Measurements from ENCODE around the gene GSG1.

GSG1 gene

GRCh38 chr12:13114251-13115052 lies 11.0 kb upstream of the GSG1 start:
- TF ChIP-seq CTCF (conservative IDR thresholded peaks at IDR 0.05; ENCODE audit: low read depth), result no peak
- CTCF ChIA-PET, result interaction anchor here (0.6 kb wide), 1 partner anchor 8 kb away, joined by 3 read pairs; no protein-coding TSS in a partner anchor
- POLR2A ChIA-PET (ENCODE audit: low non-redundant PET), result no interaction called here

GRCh38 chr12:13112968-13113367 lies 9.5 kb upstream of the GSG1 start:
- no peak overlapping the region for H3K27ac ChIP-seq
- no peak for TF ChIP-seq CTCF (conservative IDR thresholded peaks at IDR 0.05; ENCODE audit: low read depth)
- POLR2A ChIA-PET (ENCODE audit: low non-redundant PET), result no interaction called here
- DNase-seq (ENCODE audit: low spot score), result no peak
- CTCF ChIA-PET, result no interaction called here

More at GRCh38 chr12:13114251-13115052, 11.0 kb upstream of the GSG1 start:
- DNase-seq (ENCODE audit: low spot score), result no peak
- no peak overlapping the region for H3K27ac ChIP-seq

- no peak for TF ChIP-seq CTCF (conservative IDR thresholded peaks at IDR 0.05; ENCODE audit: low read depth)
Measured at GRCh38 chr12:13106666-13107065, 3.2 kb upstream of the GSG1 start.

GRCh38 chr12:13105781-13106180 lies 2.3 kb upstream of the GSG1 start:
- POLR2A ChIA-PET (ENCODE audit: low non-redundant PET), result no interaction called here
- no peak for TF ChIP-seq CTCF (conservative IDR thresholded peaks at IDR 0.05; ENCODE audit: low read depth)

More at GRCh38 chr12:13106666-13107065, 3.2 kb upstream of the GSG1 start:
- POLR2A ChIA-PET (ENCODE audit: low non-redundant PET), result no interaction called here
- CTCF ChIA-PET, result no interaction called here
- DNase-seq (ENCODE audit: low spot score), result no peak
- H3K27ac ChIP-seq, result no peak overlapping the region

GRCh38 chr12:13104409-13104808 lies 942 bp upstream of the GSG1 start:
- POLR2A ChIA-PET (ENCODE audit: low non-redundant PET), result no interaction called here
- DNase-seq (ENCODE audit: low spot score), result no peak
- no peak for TF ChIP-seq CTCF (conservative IDR thresholded peaks at IDR 0.05; ENCODE audit: low read depth)
- no peak overlapping the region for H3K27ac ChIP-seq
- CTCF ChIA-PET, result no interaction called here

More at GRCh38 chr12:13105781-13106180, 2.3 kb upstream of the GSG1 start:
- H3K27ac ChIP-seq, result no peak overlapping the region
- DNase-seq (ENCODE audit: low spot score), result no peak
- CTCF ChIA-PET, result no interaction called here

GRCh38 chr12:13102461-13103195 lies 839 bp downstream of the GSG1 start:
- DNase-seq (ENCODE audit: low spot score), result no peak
- H3K27ac ChIP-seq, result peak overlapping the region; percentile 98
- CTCF ChIA-PET, result interaction anchor here (0.6 kb wide), 1 partner anchor 1556 kb away, joined by 3 read pairs; no protein-coding TSS in a partner anchor
- POLR2A ChIA-PET (ENCODE audit: low non-redundant PET), result interaction anchor here (0.7 to 1.2 kb wide), 2 partner anchors 33 kb away, joined by 3 read pairs; no protein-coding TSS in a partner anchor
- TF ChIP-seq CTCF (conservative IDR thresholded peaks at IDR 0.05; ENCODE audit: low read depth), result no peak
